ENCODE results near the gene PPEF2. TPM values are rescaled to one million over a fixed set of nuclear protein-coding genes. Genes with fewer than 3 reads are reported as not detected.
A peak's percentile ranks its signal among the peaks of the same experiment; 100 is the strongest.

Gene PPEF2
- total and polyA plus RNA-seq, 2 experiments from 2014 or later = not detected

- TF ChIP-seq CTCF (conservative IDR thresholded peaks at IDR 0.05; ENCODE audit: low read depth in 2 of 2) = no peak
- no peak for TF ChIP-seq EZH2 (IDR thresholded peaks at IDR 0.05; ENCODE audit: low read depth, unreplicated experiment)
- TF ChIP-seq NANOG (IDR thresholded peaks at IDR 0.05; ENCODE audit: borderline replicate concordance) = no peak
- TF ChIP-seq ZNF114 (CRISPR knock-in tag; IDR thresholded peaks at IDR 0.05) = no peak
- no peak for TF ChIP-seq POLR2AphosphoS5 (IDR thresholded peaks at IDR 0.05; ENCODE audit: low read depth)
- no peak for TF ChIP-seq JUNB (IDR thresholded peaks at IDR 0.05; ENCODE audit: unreplicated experiment)
- no peak for TF ChIP-seq ETS1 (IDR thresholded peaks at IDR 0.05)
- TF ChIP-seq CREB1 (CRISPR knock-in tag; IDR thresholded peaks at IDR 0.05; ENCODE audit: low read depth) = no peak
Measured at GRCh38 chr4:75820197-75820596, 82.1 kb downstream of the PPEF2 start (continued).

- no peak overlapping the region for H3K4me3 Mint-ChIP-seq
- Histone ChIP-seq H3K27me3 (ENCODE audit: insufficient read depth) (no peaks in the 10 kb centered on the region), H3K4me2 (no peak overlapping the region), H3F3A (replicated peaks; ENCODE audit: low read depth) (peaks cover 10% of the 10 kb centered on the region; the same call in 1 of the 2 replicates), H3K9me2 (ENCODE audit: insufficient read depth) (no peaks in the 10 kb centered on the region), H3K4me1 (ENCODE audit: insufficient read depth) (no peaks in the 10 kb centered on the region), H3K27ac (ENCODE audit: low read depth) (no peak overlapping the region), H2AFZ (no peak overlapping the region), H3K4me3 (no peak overlapping the region), H3K79me2 (replicated peaks; ENCODE audit: insufficient read depth) (no peaks in the 10 kb centered on the region), H4K20me1 (replicated peaks; ENCODE audit: insufficient read depth) (no peaks in the 10 kb centered on the region), H3K36me3 (ENCODE audit: insufficient read depth) (no peaks in the 10 kb centered on the region; the same call in none of the 2 replicates)
- DNase-seq (ENCODE audit: low spot score) (no peak), ATAC-seq (no peak)
- H3K36me3 Mint-ChIP-seq (ENCODE audit: low read depth) = peaks cover 6% of the 10 kb centered on the region
- no peaks in the 10 kb centered on the region for H3K4me1 Mint-ChIP-seq
- H3K9me3 Mint-ChIP-seq = no peaks in the 10 kb centered on the region
- H3K27ac Mint-ChIP-seq = no peak overlapping the region
- no peak for TF ChIP-seq NANOG (IDR thresholded peaks at IDR 0.05; ENCODE audit: borderline replicate concordance)
- no peak for TF ChIP-seq ETS1 (IDR thresholded peaks at IDR 0.05)
- TF ChIP-seq EZH2phosphoT487 (IDR thresholded peaks at IDR 0.05; ENCODE audit: unreplicated experiment) = no peak
- peaks cover 3% of the 10 kb centered on the region for H3K27me3 Mint-ChIP-seq (ENCODE audit: insufficient read depth, low read depth, poor library complexity)
Measured at GRCh38 chr4:75819121-75819520, 83.1 kb downstream of the PPEF2 start.

- Mint-ChIP-seq H3K36me3 (ENCODE audit: low read depth) (peaks cover 13% of the 10 kb centered on the region), H3K4me1 (no peaks in the 10 kb centered on the region), H3K27me3 (ENCODE audit: insufficient read depth, low read depth, poor library complexity) (peaks cover 3% of the 10 kb centered on the region), H3K4me3 (no peak overlapping the region), H3K27ac (no peak overlapping the region), H3K9me3 (no peaks in the 10 kb centered on the region)
- 0 out of 2 replicates have a peak overlapping the region, but pooled peaks have one; percentile 28 for H3K27ac ChIP-seq (ENCODE audit: low read depth)
- no peaks in the 10 kb centered on the region for H3K79me2 ChIP-seq (replicated peaks; ENCODE audit: insufficient read depth)
- no peak for DNase-seq (ENCODE audit: low spot score)
- H4K20me1 ChIP-seq (replicated peaks; ENCODE audit: insufficient read depth) = no peaks in the 10 kb centered on the region
- H3K4me3 ChIP-seq = no peak overlapping the region
- H3K4me1 ChIP-seq (ENCODE audit: insufficient read depth) = no peaks in the 10 kb centered on the region
- H3K36me3 ChIP-seq (ENCODE audit: insufficient read depth) = peaks cover 7% of the 10 kb centered on the region
- no peak overlapping the region for H2AFZ ChIP-seq
- ATAC-seq = no peak; the same call in 2 of the 3 replicates
- H3K9me2 ChIP-seq (ENCODE audit: insufficient read depth) = no peaks in the 10 kb centered on the region
- H3K4me2 ChIP-seq = no peak overlapping the region
- H3F3A ChIP-seq (replicated peaks; ENCODE audit: low read depth) = peaks cover 7% of the 10 kb centered on the region; the same call in 1 of the 2 replicates
- no peaks in the 10 kb centered on the region for H3K27me3 ChIP-seq (ENCODE audit: insufficient read depth)
- no peak for TF ChIP-seq ZNF331 (CRISPR knock-in tag; IDR thresholded peaks at IDR 0.05; ENCODE audit: low read depth)
- no peak for TF ChIP-seq ETS1 (IDR thresholded peaks at IDR 0.05)
- no peak for TF ChIP-seq ZNF114 (CRISPR knock-in tag; IDR thresholded peaks at IDR 0.05)
- TF ChIP-seq EZH2phosphoT487 (IDR thresholded peaks at IDR 0.05; ENCODE audit: unreplicated experiment) = no peak
- TF ChIP-seq CREB1 (CRISPR knock-in tag; IDR thresholded peaks at IDR 0.05; ENCODE audit: low read depth) = no peak
- TF ChIP-seq EZH2 (IDR thresholded peaks at IDR 0.05; ENCODE audit: low read depth, unreplicated experiment) = no peak
- no peak for TF ChIP-seq STAT1 (IDR thresholded peaks at IDR 0.05; ENCODE audit: unreplicated experiment)
Measured at GRCh38 chr4:75817901-75818300, 84.4 kb downstream of the PPEF2 start.
